GM23338 (cell line): ENCODE data around the gene TAS2R9. TPM values are rescaled to one million over a fixed set of nuclear protein-coding genes. Genes with fewer than 3 reads are reported as not detected.

ENCODE experiments used
- ATAC-seq: fragments of 200-7000 bp; cut with Tn5 transposase; 3 replicates; pipeline ENCODE4 v1.9.1; 2020
- DNase-seq: peaks from one replicate; pipeline ENCODE4 v3.0.0-alpha.2; 2015; ENCODE audit warnings: low spot score
- H2AFZ ChIP-seq: fragments of 200-600 bp; sonication (generic); 2 replicates; pipeline ENCODE4 v1.8.0; 2016; ENCODE audit warnings: antibody characterized with exemption, mild to moderate bottlenecking, moderate library complexity
- H3F3A ChIP-seq: fragments of 200-600 bp; sonication (generic); replicated peaks from 2 replicates; pipeline ENCODE4 v1.8.0; 2017; ENCODE audit warnings: antibody characterized with exemption, mixed run types, low read depth
- H3K27ac ChIP-seq: fragments of 200-600 bp; sonication (generic); 2 replicates; pipeline ENCODE4 v1.6.1; 2016; ENCODE audit warnings: low read depth
- H3K27me3 ChIP-seq: fragments of 200-600 bp; sonication (generic); 2 replicates; pipeline ENCODE4 v1.8.0; 2016; ENCODE audit warnings: mild to moderate bottlenecking, mixed run types, moderate library complexity; ENCODE audit not compliant: insufficient read depth
- H3K36me3 ChIP-seq: fragments of 200-600 bp; sonication (generic); 2 replicates; pipeline ENCODE4 v1.8.0; 2016; ENCODE audit warnings: mild to moderate bottlenecking; ENCODE audit not compliant: insufficient read depth
- H3K4me1 ChIP-seq: fragments of 200-600 bp; sonication (generic); 2 replicates; pipeline ENCODE4 v1.8.0; 2016; ENCODE audit warnings: mild to moderate bottlenecking, moderate library complexity; ENCODE audit not compliant: insufficient read depth
- H3K4me2 ChIP-seq: fragments of 200-600 bp; sonication (generic); 2 replicates; pipeline ENCODE4 v1.7.1; 2017; ENCODE audit warnings: mixed run types
- H3K4me3 ChIP-seq: fragments of 200-600 bp; sonication (generic); 2 replicates; pipeline ENCODE4 v1.6.1; 2016; ENCODE audit warnings: mixed run types
- H3K79me2 ChIP-seq: fragments of 200-600 bp; sonication (generic); replicated peaks from 2 replicates; pipeline ENCODE4 v1.8.0; 2017; ENCODE audit warnings: mild to moderate bottlenecking; ENCODE audit not compliant: insufficient read depth
- H3K9me2 ChIP-seq: fragments of 200-600 bp; sonication (generic); 2 replicates; pipeline ENCODE4 v1.8.0; 2017; ENCODE audit not compliant: insufficient read depth
- H4K20me1 ChIP-seq: fragments of 200-600 bp; sonication (generic); replicated peaks from 2 replicates; pipeline ENCODE4 v1.8.0; 2017; ENCODE audit warnings: mild to moderate bottlenecking; ENCODE audit not compliant: insufficient read depth
- H3K27ac Mint-ChIP-seq: 2 replicates; pipeline ENCODE4 v1.8.0; 2020; ENCODE audit warnings: inconsistent platforms, mild to moderate bottlenecking, moderate library complexity, mixed read lengths
- H3K27me3 Mint-ChIP-seq: 3 replicates; pipeline ENCODE4 v1.8.0; 2022; ENCODE audit warnings: low read depth, mild to moderate bottlenecking, moderate library complexity, mixed read lengths, inconsistent platforms; ENCODE audit not compliant: insufficient read depth, poor library complexity
- H3K36me3 Mint-ChIP-seq: 3 replicates; pipeline ENCODE4 v1.8.0; 2021; ENCODE audit warnings: low read depth, mild to moderate bottlenecking, inconsistent platforms, moderate library complexity, mixed read lengths
- H3K4me1 Mint-ChIP-seq: 3 replicates; pipeline ENCODE4 v1.8.0; 2020; ENCODE audit warnings: mild to moderate bottlenecking, inconsistent platforms, mixed read lengths
- H3K4me3 Mint-ChIP-seq: 3 replicates; pipeline ENCODE4 v1.8.0; 2021; ENCODE audit warnings: moderate library complexity, mild to moderate bottlenecking, inconsistent platforms, mixed read lengths
- H3K9me3 Mint-ChIP-seq: 3 replicates; pipeline ENCODE4 v1.8.0; 2020; ENCODE audit warnings: moderate library complexity, mild to moderate bottlenecking, inconsistent platforms, mixed read lengths
- CREB1 ChIP-seq: fragments of 250-450 bp; sonication (Bioruptor Pico); IDR thresholded peaks from 2 replicates; pipeline ENCODE4 v1.5.0; 2020; ENCODE audit warnings: low read depth, mild to moderate bottlenecking, moderate library complexity
- EZH2 ChIP-seq: fragments of 200-600 bp; sonication (generic); IDR thresholded peaks from one replicate; pipeline ENCODE4 v1.8.0; 2017; ENCODE audit warnings: antibody characterized with exemption, mild to moderate bottlenecking, low read depth; ENCODE audit not compliant: unreplicated experiment
- EZH2phosphoT487 ChIP-seq: fragments of 200-600 bp; sonication (generic); IDR thresholded peaks from one replicate; pipeline ENCODE4 v1.8.1; 2018; ENCODE audit warnings: antibody characterized with exemption; ENCODE audit not compliant: unreplicated experiment
- JUNB ChIP-seq: IDR thresholded peaks from one replicate; pipeline ENCODE4 v1.6.1; 2016; ENCODE audit warnings: antibody characterized with exemption; ENCODE audit not compliant: unreplicated experiment
- NANOG ChIP-seq: IDR thresholded peaks from 2 replicates; pipeline ENCODE4 v1.6.1; 2016; ENCODE audit warnings: antibody characterized with exemption, borderline replicate concordance
- POLR2AphosphoS5 ChIP-seq: IDR thresholded peaks from 2 replicates; pipeline ENCODE4 v1.6.1; 2016; ENCODE audit warnings: antibody characterized with exemption, low read depth
- STAT1 ChIP-seq: IDR thresholded peaks from one replicate; pipeline ENCODE4 v1.6.1; 2016; ENCODE audit warnings: antibody characterized with exemption; ENCODE audit not compliant: unreplicated experiment
- ZNF114 ChIP-seq: fragments of 250-450 bp; sonication (Bioruptor Pico); IDR thresholded peaks from 2 replicates; pipeline ENCODE4 v1.5.0; 2020; ENCODE audit warnings: mild to moderate bottlenecking, moderate library complexity
- ZNF331 ChIP-seq: fragments of 250-450 bp; sonication (Bioruptor Pico); IDR thresholded peaks from 2 replicates; pipeline ENCODE4 v1.5.0; 2020; ENCODE audit warnings: low read depth, mild to moderate bottlenecking, moderate library complexity
- polyA plus RNA-seq: library from polyadenylated mRNA; unstranded; fragments of >200 nt; fragmentation: Nextera tagmentation; extraction: Ambion mirVana; gene quantifications from 2 replicates; pipeline ENCODE4 v1.2.1, GENCODE V29; 2016
- total RNA-seq: library from RNA; depleted of rRNA; stranded (reverse); fragments of >200 nt; shearing (Covaris generic); gene quantifications from 2 replicates; pipeline ENCODE4 v1.2.3, GENCODE V29; 2014
- TF ChIP-seq, protein P1 (sequence below): fragments of 250-450 bp; sonication (Bioruptor Pico); IDR thresholded peaks from 2 replicates; pipeline ENCODE4 v1.5.0; 2020; ENCODE audit warnings: mild to moderate bottlenecking, moderate library complexity
- TF ChIP-seq, protein P2 (sequence below), 2 experiments: fragments of 200-600 bp in 1 of 2; sonication (generic) in 1 of 2; conservative IDR thresholded peaks; 2 replicates each; pipeline versions ENCODE4 v1.5.1 to v1.6.1; 2016 to 2017; ENCODE audit warnings: antibody characterized with exemption in 2 of 2, low read depth in 2 of 2, mild to moderate bottlenecking in 2 of 2, moderate library complexity in 1 of 2
- TF ChIP-seq, protein P3 (sequence below): IDR thresholded peaks from one replicate; pipeline ENCODE4 v1.6.1; 2018; ENCODE audit warnings: antibody characterized with exemption; ENCODE audit not compliant: unreplicated experiment
- TF ChIP-seq, protein P4 (sequence below): IDR thresholded peaks from 2 replicates; pipeline ENCODE4 v1.6.1; 2016; ENCODE audit warnings: antibody characterized with exemption

Gene TAS2R9
- total and polyA plus RNA-seq, 2 experiments from 2014 or later: not detected

DNA sequence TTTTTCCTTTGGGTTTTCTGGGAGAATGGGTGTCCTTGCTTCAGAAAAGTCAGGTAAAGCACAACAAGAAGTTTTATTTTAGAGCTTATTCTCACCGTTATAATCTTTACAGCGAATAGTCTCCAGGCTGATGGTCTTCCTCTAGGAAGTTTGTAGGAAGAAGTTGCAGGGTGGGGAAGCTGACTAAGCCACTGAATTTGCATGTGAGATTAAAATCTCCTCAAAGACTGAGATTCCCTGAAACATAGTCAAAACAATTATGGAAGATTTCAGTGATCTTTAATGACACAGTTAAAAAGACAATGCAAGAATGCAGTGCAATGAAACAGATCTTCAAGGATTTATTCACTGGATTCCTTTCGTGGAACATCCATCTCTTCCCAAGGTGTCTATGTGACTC, 15.0 kb upstream of the TAS2R9 start:
- Histone ChIP-seq H3K36me3 (no peaks in the 10 kb centered on the region), H2AFZ (no peak overlapping the region), H3K4me1 (no peaks in the 10 kb centered on the region), H3K27me3 (no peaks in the 10 kb centered on the region), H4K20me1 (no peaks in the 10 kb centered on the region), H3K4me2 (no peak overlapping the region), H3K4me3 (no peak overlapping the region), H3K27ac (no peak overlapping the region), H3K9me2 (no peaks in the 10 kb centered on the region), H3K79me2 (no peaks in the 10 kb centered on the region), H3F3A (no peaks in the 10 kb centered on the region)
- no peaks in the 10 kb centered on the region for H3K4me1 Mint-ChIP-seq
- ATAC-seq (no peak), DNase-seq (no peak)
- H3K9me3 Mint-ChIP-seq: no peaks in the 10 kb centered on the region
- H3K36me3 Mint-ChIP-seq: no peaks in the 10 kb centered on the region
- TF ChIP-seq, protein P1, sequence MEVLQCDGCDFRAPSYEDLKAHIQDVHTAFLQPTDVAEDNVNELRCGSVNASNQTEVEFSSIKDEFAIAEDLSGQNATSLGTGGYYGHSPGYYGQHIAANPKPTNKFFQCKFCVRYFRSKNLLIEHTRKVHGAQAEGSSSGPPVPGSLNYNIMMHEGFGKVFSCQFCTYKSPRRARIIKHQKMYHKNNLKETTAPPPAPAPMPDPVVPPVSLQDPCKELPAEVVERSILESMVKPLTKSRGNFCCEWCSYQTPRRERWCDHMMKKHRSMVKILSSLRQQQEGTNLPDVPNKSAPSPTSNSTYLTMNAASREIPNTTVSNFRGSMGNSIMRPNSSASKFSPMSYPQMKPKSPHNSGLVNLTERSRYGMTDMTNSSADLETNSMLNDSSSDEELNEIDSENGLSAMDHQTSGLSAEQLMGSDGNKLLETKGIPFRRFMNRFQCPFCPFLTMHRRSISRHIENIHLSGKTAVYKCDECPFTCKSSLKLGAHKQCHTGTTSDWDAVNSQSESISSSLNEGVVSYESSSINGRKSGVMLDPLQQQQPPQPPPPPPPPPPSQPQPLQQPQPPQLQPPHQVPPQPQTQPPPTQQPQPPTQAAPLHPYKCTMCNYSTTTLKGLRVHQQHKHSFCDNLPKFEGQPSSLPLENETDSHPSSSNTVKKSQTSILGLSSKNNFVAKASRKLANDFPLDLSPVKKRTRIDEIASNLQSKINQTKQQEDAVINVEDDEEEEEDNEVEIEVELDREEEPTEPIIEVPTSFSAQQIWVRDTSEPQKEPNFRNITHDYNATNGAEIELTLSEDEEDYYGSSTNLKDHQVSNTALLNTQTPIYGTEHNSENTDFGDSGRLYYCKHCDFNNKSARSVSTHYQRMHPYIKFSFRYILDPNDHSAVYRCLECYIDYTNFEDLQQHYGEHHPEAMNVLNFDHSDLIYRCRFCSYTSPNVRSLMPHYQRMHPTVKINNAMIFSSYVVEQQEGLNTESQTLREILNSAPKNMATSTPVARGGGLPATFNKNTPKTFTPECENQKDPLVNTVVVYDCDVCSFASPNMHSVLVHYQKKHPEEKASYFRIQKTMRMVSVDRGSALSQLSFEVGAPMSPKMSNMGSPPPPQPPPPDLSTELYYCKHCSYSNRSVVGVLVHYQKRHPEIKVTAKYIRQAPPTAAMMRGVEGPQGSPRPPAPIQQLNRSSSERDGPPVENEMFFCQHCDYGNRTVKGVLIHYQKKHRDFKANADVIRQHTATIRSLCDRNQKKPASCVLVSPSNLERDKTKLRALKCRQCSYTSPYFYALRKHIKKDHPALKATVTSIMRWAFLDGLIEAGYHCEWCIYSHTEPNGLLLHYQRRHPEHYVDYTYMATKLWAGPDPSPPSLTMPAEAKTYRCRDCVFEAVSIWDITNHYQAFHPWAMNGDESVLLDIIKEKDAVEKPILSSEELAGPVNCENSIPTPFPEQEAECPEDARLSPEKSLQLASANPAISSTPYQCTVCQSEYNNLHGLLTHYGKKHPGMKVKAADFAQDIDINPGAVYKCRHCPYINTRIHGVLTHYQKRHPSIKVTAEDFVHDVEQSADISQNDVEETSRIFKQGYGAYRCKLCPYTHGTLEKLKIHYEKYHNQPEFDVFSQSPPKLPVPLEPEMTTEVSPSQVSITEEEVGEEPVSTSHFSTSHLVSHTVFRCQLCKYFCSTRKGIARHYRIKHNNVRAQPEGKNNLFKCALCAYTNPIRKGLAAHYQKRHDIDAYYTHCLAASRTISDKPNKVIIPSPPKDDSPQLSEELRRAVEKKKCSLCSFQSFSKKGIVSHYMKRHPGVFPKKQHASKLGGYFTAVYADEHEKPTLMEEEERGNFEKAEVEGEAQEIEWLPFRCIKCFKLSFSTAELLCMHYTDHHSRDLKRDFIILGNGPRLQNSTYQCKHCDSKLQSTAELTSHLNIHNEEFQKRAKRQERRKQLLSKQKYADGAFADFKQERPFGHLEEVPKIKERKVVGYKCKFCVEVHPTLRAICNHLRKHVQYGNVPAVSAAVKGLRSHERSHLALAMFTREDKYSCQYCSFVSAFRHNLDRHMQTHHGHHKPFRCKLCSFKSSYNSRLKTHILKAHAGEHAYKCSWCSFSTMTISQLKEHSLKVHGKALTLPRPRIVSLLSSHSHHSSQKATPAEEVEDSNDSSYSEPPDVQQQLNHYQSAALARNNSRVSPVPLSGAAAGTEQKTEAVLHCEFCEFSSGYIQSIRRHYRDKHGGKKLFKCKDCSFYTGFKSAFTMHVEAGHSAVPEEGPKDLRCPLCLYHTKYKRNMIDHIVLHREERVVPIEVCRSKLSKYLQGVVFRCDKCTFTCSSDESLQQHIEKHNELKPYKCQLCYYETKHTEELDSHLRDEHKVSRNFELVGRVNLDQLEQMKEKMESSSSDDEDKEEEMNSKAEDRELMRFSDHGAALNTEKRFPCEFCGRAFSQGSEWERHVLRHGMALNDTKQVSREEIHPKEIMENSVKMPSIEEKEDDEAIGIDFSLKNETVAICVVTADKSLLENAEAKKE (CRISPR knock-in tag): no peak
- TF ChIP-seq CREB1 (CRISPR knock-in tag): no peak
- TF ChIP-seq, protein P2, sequence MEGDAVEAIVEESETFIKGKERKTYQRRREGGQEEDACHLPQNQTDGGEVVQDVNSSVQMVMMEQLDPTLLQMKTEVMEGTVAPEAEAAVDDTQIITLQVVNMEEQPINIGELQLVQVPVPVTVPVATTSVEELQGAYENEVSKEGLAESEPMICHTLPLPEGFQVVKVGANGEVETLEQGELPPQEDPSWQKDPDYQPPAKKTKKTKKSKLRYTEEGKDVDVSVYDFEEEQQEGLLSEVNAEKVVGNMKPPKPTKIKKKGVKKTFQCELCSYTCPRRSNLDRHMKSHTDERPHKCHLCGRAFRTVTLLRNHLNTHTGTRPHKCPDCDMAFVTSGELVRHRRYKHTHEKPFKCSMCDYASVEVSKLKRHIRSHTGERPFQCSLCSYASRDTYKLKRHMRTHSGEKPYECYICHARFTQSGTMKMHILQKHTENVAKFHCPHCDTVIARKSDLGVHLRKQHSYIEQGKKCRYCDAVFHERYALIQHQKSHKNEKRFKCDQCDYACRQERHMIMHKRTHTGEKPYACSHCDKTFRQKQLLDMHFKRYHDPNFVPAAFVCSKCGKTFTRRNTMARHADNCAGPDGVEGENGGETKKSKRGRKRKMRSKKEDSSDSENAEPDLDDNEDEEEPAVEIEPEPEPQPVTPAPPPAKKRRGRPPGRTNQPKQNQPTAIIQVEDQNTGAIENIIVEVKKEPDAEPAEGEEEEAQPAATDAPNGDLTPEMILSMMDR (conservative IDR thresholded peaks at IDR 0.05; ENCODE audit: low read depth in 2 of 2): no peak
- no peak for TF ChIP-seq EZH2phosphoT487
- TF ChIP-seq, protein P3, sequence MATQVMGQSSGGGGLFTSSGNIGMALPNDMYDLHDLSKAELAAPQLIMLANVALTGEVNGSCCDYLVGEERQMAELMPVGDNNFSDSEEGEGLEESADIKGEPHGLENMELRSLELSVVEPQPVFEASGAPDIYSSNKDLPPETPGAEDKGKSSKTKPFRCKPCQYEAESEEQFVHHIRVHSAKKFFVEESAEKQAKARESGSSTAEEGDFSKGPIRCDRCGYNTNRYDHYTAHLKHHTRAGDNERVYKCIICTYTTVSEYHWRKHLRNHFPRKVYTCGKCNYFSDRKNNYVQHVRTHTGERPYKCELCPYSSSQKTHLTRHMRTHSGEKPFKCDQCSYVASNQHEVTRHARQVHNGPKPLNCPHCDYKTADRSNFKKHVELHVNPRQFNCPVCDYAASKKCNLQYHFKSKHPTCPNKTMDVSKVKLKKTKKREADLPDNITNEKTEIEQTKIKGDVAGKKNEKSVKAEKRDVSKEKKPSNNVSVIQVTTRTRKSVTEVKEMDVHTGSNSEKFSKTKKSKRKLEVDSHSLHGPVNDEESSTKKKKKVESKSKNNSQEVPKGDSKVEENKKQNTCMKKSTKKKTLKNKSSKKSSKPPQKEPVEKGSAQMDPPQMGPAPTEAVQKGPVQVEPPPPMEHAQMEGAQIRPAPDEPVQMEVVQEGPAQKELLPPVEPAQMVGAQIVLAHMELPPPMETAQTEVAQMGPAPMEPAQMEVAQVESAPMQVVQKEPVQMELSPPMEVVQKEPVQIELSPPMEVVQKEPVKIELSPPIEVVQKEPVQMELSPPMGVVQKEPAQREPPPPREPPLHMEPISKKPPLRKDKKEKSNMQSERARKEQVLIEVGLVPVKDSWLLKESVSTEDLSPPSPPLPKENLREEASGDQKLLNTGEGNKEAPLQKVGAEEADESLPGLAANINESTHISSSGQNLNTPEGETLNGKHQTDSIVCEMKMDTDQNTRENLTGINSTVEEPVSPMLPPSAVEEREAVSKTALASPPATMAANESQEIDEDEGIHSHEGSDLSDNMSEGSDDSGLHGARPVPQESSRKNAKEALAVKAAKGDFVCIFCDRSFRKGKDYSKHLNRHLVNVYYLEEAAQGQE: no peak
- TF ChIP-seq, protein P4, sequence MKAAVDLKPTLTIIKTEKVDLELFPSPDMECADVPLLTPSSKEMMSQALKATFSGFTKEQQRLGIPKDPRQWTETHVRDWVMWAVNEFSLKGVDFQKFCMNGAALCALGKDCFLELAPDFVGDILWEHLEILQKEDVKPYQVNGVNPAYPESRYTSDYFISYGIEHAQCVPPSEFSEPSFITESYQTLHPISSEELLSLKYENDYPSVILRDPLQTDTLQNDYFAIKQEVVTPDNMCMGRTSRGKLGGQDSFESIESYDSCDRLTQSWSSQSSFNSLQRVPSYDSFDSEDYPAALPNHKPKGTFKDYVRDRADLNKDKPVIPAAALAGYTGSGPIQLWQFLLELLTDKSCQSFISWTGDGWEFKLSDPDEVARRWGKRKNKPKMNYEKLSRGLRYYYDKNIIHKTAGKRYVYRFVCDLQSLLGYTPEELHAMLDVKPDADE: no peak
- no peak for TF ChIP-seq STAT1
- TF ChIP-seq ZNF114: no peak
- TF ChIP-seq JUNB: no peak
- no peak for TF ChIP-seq NANOG
- TF ChIP-seq ZNF331 (CRISPR knock-in tag): no peak
- TF ChIP-seq POLR2AphosphoS5: no peak
- TF ChIP-seq EZH2: no peak
- no peak overlapping the region for H3K27ac Mint-ChIP-seq
- H3K27me3 Mint-ChIP-seq: no peaks in the 10 kb centered on the region
- H3K4me3 Mint-ChIP-seq: no peak overlapping the region
